ENCODE measurements around the gene RRP15.

The RRP15 gene

DNA sequence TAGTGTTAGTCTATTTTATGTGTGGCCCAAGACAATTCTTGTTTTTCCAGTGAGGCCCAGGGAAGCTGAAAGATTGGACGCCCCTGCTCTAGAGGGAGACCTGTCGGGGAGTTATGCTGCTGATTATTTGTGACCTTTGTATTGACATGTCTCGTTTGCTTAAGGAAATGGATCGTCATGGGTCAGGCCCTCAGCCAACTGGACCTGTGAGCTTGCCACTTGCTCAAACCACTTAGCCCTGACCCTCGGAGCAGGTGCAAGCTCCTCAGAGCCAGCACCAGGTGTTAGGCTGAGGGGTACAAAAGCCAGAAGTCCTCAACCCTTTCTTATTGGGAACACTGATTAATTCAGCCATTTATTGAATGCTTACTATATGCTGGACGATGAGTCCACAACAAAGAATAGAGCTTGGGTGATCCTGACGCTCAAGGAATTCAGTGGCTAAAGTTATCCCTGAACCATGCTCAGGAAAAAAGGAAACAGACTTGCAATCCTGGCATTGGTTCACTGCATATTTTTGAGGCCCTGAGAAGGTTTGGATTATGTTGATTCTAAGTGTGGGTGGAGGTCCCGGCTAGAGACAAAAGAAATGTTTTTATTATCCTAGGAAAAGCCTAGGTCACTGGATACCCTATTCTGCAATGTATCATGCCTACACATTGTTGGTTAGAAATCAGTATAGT is 79.1 kb downstream of the RRP15 start:
- DNase-seq, result no peak

- peak; percentile 43 for DNase-seq
Measured at GRCh38 chr1:218365226-218365999, 80.3 kb downstream of the RRP15 start.

GRCh38 chr1:218366322-218367052 is 81.4 kb downstream of the RRP15 start:
- DNase-seq, result no peak

GRCh38 chr1:218367118-218367517 is 82.0 kb downstream of the RRP15 start:
- DNase-seq, result no peak

GRCh38 chr1:218368686-218369085 is 83.6 kb downstream of the RRP15 start:
- no peak for DNase-seq

GRCh38 chr1:218369688-218370511 is 84.8 kb downstream of the RRP15 start:
- DNase-seq, result no peak

DNA sequence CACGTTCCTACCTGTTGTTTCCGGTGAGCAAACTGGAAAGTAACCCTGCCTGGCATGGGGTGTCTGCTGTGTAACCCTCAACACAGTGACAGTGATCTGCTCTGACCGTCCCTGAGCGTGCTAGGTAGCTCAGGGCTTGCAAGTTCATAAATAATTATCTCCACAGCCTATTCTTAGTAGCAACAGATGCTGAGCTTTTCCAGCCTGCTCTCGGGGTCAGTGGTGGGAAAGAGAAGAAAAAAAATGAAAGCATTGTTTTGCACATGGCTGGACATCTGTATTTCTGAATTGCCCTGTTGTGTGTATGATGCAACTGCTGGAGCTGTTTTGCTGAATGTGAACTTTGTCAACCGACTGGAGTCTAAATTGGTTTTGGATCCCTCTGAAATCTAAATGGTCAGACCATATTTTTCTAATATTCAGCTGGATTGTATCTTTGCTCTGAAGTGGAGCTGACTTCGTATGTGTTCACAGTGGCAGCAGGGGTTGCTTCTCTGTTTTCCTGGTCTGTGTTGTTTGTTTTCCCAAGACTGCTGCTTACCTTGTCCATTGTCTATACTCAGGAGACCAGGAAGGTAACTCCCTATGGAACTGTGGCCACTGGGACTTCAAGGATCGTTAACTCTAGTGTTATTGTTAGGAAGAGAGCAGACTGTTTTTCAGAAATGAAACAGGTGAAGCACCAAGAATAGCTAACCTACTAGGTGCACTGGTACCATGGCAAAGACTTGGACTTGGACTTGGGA is 87.0 kb downstream of the RRP15 start:
- no peak for DNase-seq

GRCh38 chr1:218374401-218375353 is 89.6 kb downstream of the RRP15 start:
- peak; percentile 47 for DNase-seq

DNA sequence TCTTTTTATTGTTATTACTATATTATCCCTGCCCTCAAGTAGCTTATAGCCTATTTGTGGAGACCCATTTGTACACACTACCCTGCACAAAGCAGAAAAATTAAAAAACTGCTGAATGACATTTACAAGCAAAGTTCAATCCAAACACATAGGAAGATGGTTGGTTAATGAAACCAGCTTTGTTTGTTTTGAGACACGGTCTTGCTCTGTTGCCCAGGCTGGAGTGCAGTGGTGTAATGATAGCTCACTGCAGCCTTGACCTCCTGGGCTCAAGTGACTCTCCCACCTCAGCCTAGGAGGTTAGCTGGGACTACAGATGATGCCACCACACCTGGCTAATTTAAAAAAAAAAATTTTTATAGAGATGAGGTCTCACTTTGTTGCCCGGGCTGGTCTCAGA is 91.6 kb downstream of the RRP15 start:
- no peak for DNase-seq

DNA sequence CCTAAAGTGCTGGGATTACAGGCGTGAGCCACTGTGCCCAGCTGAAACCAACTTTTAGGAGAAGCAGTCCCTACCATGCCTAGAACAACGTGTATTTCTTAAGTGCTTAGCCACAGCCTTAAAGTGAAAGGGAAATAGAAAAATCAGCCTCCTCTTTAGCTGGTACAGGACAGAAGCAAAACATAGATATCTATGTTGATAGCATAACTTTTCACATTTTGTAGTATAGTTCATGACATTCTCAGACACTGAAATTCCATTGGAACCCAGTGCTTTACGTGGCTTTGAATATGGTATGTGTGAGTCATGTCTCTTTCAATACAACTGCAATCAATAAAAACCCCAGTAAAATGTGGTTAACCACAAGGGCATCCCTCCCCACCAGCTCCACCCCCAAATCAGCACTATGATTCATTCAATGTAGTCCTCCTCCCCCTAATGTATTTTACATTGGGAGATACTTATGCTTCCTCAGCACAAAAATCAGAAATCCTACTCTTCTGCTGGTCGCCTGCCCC is 92.1 kb downstream of the RRP15 start:
- DNase-seq, result peak; percentile 56

GRCh38 chr1:218380125-218380977 is 95.3 kb downstream of the RRP15 start:
- DNase-seq, result peak; percentile 71

GRCh38 chr1:218382261-218382660 is 97.2 kb downstream of the RRP15 start:
- DNase-seq, result no peak

GRCh38 chr1:218383051-218383450 is 98.0 kb downstream of the RRP15 start:
- no peak for DNase-seq

- no peak for DNase-seq
Measured at GRCh38 chr1:218383681-218384080, 98.6 kb downstream of the RRP15 start.

- DNase-seq, result no peak
Measured at GRCh38 chr1:218384581-218384993, 99.5 kb downstream of the RRP15 start.
